HG03521 (cell line): ENCODE results near the gene NRXN3.
"Not testable (repeated sequence)": the region's sequence is repeated elsewhere in the genome, so short reads cannot be mapped to it uniquely, and the experiment has no call there.

Experiments
- ATAC-seq: cut with Tn5 transposase; IDR thresholded peaks from one replicate; pipeline ENCODE4 v1.9.1; 2021; ENCODE audit warnings: mild to moderate bottlenecking, moderate library complexity; ENCODE audit not compliant: unreplicated experiment

NRXN3 gene

DNA sequence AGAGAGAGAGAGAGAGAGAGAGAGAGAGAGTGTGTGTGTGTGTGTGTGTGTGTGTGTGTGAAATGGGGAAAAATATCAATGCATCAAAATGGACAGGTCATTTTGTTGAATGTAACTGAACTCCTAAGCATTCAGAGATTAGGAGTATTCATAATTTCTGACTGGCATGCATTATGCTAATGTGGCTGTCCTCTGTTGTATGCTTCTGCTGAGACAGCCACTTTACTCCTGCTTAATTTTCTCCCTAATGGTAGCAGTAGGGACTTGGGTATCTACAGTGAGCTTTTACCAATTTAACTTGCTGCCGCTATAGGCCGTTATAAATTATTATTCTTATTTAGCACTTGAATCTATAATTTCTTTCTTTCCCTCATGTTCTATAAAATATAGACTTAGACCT is 924.8 kb downstream of the NRXN3 start:
- no peak for ATAC-seq

- no peak for ATAC-seq
Measured at GRCh38 chr14:79096811-79097210, 926.6 kb downstream of the NRXN3 start.

DNA sequence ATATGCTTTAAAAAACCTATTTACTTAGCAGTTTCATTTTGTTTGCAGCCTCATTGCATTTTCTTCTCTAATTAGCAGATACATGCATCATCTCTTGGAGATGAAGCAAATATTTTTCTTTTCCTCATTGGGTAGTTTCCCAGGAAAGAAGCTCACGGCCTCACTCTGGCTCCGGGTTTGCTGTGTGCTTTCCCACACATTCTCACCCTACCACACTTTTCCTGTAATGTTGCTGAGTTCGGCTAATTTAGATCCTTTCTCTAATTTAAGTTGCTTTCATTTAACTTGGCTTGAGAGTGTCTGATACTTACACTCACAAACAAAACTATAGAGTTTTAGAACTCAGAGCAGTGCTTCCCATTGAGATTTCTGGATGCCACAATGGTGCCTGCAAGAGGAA is 928.2 kb downstream of the NRXN3 start:
- no peak for ATAC-seq

GRCh38 chr14:79100578-79100977 is 930.4 kb downstream of the NRXN3 start:
- ATAC-seq, result no peak

DNA sequence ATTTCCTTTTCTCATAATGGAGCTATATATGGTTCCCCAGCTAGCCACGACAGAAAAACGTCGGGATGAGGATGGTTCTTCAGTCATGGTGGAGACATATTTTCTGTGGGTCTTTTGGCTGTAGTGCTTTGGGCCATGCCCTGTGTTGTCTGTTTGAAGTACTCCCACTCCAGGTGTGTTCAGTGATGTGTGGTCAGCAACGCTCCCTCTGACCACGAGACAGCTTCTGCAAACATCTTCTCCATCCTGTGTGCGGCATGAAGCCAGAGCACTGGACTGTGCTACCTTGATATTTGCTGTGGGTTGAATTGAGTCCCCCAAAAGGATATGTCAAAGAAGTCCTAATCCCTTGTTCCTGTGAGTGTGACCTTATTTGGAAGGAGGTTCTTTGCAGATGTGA is 931.2 kb downstream of the NRXN3 start:
- no peak for ATAC-seq

GRCh38 chr14:79103764-79104163 is 933.6 kb downstream of the NRXN3 start:
- ATAC-seq, result no peak

- not testable (repeated sequence) for ATAC-seq
Measured at GRCh38 chr14:79110564-79110963, 940.4 kb downstream of the NRXN3 start.

GRCh38 chr14:79111987-79112501 is 941.9 kb downstream of the NRXN3 start:
- ATAC-seq, result no peak

- ATAC-seq, result no peak
Measured at GRCh38 chr14:79117561-79117960, 947.4 kb downstream of the NRXN3 start.

DNA sequence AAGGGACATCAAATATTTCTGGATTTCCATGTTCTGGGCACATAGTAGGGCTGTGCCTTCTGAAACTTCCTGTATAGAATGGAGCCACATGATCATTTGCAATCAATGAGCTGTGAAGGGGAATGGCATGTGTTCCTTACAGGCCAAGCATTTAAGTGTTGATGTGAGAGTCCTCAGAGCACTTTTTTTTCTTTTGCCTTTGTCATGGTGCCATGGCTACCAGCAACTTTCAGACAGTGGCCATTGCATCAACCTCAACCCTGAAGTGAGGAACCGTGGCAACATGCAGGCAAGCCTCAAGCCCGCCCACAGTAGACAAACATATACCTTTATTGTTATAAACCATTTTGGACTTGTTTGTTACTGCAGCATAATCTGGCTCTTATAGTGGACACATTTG is 948.1 kb downstream of the NRXN3 start:
- ATAC-seq, result no peak

DNA sequence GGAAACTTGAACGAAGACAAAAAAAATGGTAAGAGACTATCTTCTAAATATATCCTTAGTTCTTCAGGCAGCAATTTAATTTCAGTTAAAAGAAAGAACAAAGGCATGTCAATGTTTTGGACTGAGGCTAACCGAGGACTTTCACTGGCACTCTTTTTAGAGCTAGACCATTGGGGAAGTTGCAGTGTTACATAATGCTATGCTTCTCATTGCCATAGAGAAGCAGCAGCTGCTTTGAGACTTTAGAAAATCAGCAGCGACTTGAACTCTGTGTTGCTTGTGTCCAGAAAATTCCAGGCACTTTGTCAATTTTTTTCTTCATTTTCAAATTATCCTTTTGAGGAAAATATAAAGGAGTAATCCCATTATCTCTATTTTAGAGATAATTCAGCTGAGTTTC is 964.2 kb downstream of the NRXN3 start:
- no peak for ATAC-seq

DNA sequence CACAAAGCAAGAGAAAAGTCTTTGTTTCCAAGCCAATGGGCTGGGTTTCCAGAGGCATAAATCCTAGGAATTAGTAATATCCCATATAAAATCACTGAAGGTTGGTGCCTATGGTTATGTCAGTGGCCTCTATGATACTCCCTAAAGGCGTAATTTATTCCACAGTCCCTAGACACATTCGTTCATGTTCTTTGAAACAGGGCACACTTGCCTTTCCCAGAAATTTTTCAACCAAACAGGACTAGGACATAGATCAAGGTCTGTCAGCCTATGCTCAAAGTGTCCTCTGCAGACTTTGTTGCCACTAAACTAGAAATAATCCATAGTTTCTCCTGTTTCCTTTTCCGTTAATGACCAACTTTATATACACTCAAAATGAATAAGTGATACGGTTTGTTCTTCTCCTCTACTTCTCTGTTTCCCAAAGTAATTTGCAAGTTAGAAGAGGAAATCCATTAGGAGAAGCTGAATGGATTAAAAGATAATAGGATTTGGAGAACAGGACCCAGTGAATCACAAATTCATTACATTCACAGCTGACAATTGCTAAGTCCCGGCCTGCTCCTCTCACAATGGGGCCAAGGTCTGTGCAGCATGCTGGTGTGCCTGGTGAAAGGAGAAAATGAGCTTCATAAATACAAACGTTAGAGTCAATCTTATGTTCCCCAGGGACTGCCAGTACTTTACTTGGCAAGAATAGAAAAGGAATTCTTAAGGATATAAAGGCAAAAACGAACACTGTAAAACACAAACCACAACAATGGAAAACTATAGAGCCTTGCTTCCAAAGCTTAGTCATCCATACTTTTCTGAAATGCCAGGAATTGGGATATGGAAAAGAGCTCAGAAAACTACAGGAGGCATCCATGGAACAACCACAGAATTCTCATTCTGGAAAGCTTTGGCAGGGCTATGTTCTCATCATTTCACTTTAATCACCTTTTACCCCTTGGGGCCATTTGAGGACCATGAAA is 966.2 kb downstream of the NRXN3 start:
- no peak for ATAC-seq

GRCh38 chr14:79137045-79137430 is 966.9 kb downstream of the NRXN3 start:
- no peak for ATAC-seq

DNA sequence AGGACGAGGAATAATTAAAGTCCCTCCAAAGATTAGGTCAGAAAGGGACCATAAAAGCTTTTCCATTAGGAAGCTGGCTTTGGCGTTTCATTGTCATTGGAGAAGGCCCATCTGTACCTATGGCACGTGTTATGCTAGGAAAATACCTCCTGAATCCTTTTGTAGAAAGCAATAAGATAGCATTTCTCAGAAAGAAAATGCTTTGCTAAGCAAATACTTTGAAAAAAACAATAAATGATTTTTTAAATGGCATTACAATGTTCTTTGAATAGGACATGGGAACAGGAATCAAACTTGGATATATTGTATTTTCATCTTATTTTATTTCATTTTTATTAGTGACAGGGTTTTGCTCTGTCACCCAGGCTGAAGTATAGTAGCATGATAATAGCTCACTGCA is 967.7 kb downstream of the NRXN3 start:
- ATAC-seq, result no peak

DNA sequence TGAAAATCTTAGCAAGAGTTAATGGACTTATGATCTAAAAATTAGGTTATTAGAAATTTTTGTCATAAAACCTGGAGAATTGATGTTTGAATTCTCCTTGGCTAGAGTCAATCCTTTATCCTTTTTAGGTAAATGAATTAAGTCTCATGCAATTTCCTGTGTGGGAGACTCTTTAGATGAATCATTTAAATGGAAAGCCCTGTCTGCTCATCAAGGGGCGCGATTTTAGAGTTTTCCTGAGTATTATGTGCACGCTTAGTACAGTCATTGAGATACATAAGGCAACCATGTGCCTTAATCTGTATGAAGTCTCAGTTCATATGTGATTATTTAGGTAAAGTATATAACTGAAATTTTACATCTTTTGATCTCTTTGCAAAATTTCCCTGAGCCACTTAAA is 974.7 kb downstream of the NRXN3 start:
- ATAC-seq, result no peak

DNA sequence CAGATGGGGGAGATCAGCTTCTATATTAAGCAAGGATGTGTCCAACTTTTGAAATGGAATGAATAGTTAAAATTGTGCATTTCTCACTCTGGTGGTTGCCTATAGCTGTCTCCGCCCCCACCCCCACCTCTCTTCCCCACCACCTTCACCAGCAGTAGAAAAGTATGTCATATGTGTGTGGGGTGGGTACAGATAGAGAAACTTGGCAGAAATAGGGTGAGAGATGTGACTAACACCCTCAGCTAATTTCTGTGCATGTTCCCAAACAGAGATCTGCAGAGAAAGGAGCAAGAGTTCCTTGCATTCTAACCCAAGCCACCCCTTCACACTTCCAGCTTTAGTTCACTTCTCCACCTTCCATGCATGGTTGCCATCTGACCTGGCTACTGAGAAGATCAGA is 980.1 kb downstream of the NRXN3 start:
- no peak for ATAC-seq

- no peak for ATAC-seq
Measured at GRCh38 chr14:79157369-79157768, 987.2 kb downstream of the NRXN3 start.

GRCh38 chr14:79161571-79161970 is 991.4 kb downstream of the NRXN3 start:
- ATAC-seq, result no peak

DNA sequence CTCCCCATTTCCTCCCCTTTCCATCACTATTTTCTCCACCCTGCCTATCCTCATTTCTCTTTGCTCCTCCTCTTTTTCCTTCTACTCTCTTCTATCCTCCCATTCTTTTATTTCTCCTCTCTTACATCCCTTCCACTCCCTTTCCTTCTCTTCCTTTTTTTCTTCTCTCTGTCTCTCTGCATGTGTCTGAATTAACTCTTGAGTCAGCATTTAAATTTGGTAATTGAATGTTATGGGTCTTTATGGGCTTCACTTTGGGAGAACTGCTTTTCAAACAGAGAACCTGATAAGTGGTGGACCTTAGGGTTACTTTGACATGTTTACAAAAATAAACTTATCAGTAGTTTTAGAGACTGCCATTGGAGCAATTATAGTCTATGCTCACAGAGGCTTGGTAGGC is 992.7 kb downstream of the NRXN3 start:
- no peak for ATAC-seq

DNA sequence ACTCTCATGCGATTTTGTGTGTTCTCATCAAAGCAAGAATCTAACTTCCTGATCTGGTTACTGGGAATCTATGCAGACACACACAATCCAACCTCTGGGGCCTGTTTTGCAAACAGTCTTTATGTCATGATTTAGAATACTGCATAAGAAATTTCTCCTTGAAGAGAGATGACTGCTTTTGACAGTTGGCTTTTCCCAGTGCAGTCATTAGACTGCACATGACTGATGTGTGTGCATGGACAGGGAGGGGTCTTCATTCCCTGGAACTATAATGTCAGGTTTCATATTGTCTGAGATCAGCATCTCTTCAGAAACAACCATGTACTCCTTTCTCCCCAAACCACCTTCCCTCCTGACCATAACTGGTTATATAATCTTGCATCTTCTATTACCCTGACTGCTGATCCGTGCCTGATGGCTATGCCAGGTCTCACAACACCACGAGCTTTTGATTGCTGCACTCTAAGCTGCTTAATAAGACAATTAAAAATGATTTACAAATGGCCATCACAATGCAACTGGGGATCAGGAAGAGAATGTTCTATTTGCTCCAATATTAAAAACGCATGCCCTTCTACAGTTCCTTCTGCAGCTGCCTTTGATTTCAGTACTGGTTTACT is 995.4 kb downstream of the NRXN3 start:
- no peak for ATAC-seq

DNA sequence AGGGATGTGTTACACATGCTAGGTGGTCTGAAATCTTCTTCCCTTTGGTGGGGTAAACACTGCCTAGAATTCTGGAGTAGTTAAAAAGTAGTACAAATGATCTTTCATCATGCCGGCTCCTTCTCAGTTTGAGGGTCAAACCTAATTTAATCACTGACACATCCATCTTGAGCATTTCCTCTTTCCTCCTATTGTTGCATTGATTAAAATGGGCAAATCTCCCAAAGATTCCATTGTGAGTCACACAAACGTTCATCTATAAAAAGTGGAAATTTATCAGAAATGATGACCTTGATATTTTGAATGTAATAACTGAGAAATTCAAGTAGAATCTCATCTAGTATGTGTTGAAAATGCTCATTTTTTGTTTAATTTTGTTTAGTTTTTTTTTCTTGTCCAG is 996.0 kb downstream of the NRXN3 start:
- no peak for ATAC-seq

DNA sequence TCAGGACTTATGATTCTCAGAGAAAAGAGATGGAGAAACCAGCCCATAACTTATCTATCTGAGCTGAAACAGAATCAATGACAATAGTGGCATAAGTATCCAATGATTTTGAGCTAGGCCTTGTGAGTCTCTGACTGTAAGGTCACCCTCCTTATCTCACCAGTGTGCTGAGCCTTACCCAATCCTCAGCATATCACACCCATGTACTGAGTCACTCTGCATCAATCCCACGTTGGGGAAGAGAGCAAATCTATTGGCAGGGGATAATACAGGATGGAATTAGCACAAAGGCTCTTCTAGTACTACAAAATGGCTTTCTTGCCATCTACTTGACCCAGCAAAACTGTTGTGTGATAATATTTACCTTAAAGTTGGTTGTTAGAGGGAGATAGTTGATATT is 997.8 kb downstream of the NRXN3 start:
- no peak for ATAC-seq
